AG04449 (cell line): ENCODE results near the gene PASK.

Experiments
- CTCF ChIA-PET: fragments of 350-600 bp; formaldehyde crosslinking; extraction: SDS; loops from one replicate; lab custom pipeline; 2021; ENCODE audit warnings: antibody characterized with exemption; lab: Yijun Ruan, JAX
- POLR2A ChIA-PET: fragments of 400-600, 350-600 bp; formaldehyde crosslinking; extraction: SDS; loops from one replicate; lab custom pipeline; 2020; ENCODE audit warnings: antibody characterized with exemption, inconsistent platforms; lab: Yijun Ruan, JAX
- DNase-seq: peaks from one replicate; pipeline ENCODE4 v3.0.0-alpha.2; 2010; ENCODE audit warnings: low read depth, low spot score
- H3K4me3 ChIP-seq: 2 replicates; pipeline ENCODE4 v1.5.1; 2011; ENCODE audit warnings: low read depth, mild to moderate bottlenecking, control low read depth, low read length
- CTCF ChIP-seq: IDR thresholded peaks from one replicate; pipeline ENCODE4 v1.5.1; 2011; ENCODE audit warnings: mild to moderate bottlenecking, moderate library complexity, low read length, control low read depth, inconsistent platforms; ENCODE audit not compliant: insufficient read depth; ENCODE audit errors: missing control alignments

PASK gene

GRCh38 chr2:241092677-241093076 lies 56.6 kb downstream of the PASK start:
- ChIA-PET POLR2A (interaction anchor here (1.5 kb wide), 1 partner anchor 10 kb away, joined by 3 read pairs; the partner anchor contains the start of gene MTERF4), CTCF (interaction anchor here (1.8 to 2.4 kb wide), 2 partner anchors 14 to 241 kb away, joined by 5 to 10 read pairs; no protein-coding TSS in a partner anchor)
- no peak for DNase-seq
- no peak for TF ChIP-seq CTCF
- no peak overlapping the region for H3K4me3 ChIP-seq

GRCh38 chr2:241091734-241092445 lies 57.4 kb downstream of the PASK start:
- ChIA-PET POLR2A (interaction anchor here (1.5 kb wide), 1 partner anchor 10 kb away, joined by 3 read pairs; the partner anchor contains the start of gene MTERF4), CTCF (interaction anchor here (1.8 to 2.4 kb wide), 2 partner anchors 13 to 240 kb away, joined by 5 to 10 read pairs; no protein-coding TSS in a partner anchor)
- no peak for TF ChIP-seq CTCF
- no peak overlapping the region for H3K4me3 ChIP-seq
- DNase-seq = no peak

GRCh38 chr2:241091201-241091600 lies 58.1 kb downstream of the PASK start:
- ChIA-PET POLR2A (interaction anchor here (1.5 kb wide), 1 partner anchor 11 kb away, joined by 3 read pairs; the partner anchor contains the start of gene MTERF4), CTCF (interaction anchor here (2.4 to 5.5 kb wide), 2 partner anchors 13 kb away, joined by 10 to 41 read pairs; no protein-coding TSS in a partner anchor)
- TF ChIP-seq CTCF = no peak
- H3K4me3 ChIP-seq = no peak overlapping the region
- DNase-seq = no peak

GRCh38 chr2:241088791-241089732 lies 60.2 kb downstream of the PASK start:
- no peak for DNase-seq
- no peak for TF ChIP-seq CTCF
- CTCF ChIA-PET = interaction anchor here (0.7 to 5.5 kb wide), 2 partner anchors 11 to 226 kb away, joined by 3 to 41 read pairs; no protein-coding TSS in a partner anchor
- POLR2A ChIA-PET = interaction anchor here (1.7 kb wide), 1 partner anchor 13 kb away, joined by 6 read pairs; the partner anchor contains the start of gene MTERF4
- H3K4me3 ChIP-seq = no peak overlapping the region

- ChIA-PET POLR2A (interaction anchor here (1.7 kb wide), 1 partner anchor 13 kb away, joined by 6 read pairs; the partner anchor contains the start of gene MTERF4), CTCF (interaction anchor here (5.5 kb wide), 1 partner anchor 10 kb away, joined by 41 read pairs; no protein-coding TSS in a partner anchor)
- DNase-seq = no peak
- H3K4me3 ChIP-seq = no peak overlapping the region
- no peak for TF ChIP-seq CTCF
Observed at GRCh38 chr2:241088376-241088775, 60.9 kb downstream of the PASK start.
